ENCODE measurements around the gene VSIG10L. TPM values are rescaled to one million over a fixed set of nuclear protein-coding genes. Genes with fewer than 3 reads are reported as not detected.

VSIG10L gene
- total RNA-seq, 2 experiments from 2014 or later: 0.11 to 0.14 TPM

DNA sequence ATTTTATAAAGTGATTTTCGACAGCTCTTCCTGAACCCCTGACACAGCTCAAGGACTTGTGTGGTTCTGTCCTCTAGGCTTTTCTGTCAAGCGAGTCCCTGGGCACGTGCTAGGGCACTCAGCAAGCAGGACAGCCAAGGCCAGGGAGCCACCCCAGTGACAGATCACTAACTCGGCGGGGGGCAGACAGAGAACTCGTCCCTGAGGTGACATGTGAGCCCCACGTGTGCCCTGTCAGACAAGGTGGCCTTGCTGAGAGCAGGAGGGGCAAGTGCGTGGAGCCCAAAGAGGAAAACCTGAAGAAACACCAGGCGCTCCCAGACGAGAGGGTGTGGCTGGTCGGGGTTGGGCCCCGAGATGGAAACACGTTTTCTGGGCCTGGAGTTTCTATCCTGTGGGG lies 19.3 kb upstream of the VSIG10L start:
- H3K4me1 Mint-ChIP-seq (ENCODE audit: low read depth): peaks cover 43% of the 10 kb centered on the region
- no peak for ATAC-seq (ENCODE audit: poor library complexity)
- TF ChIP-seq, protein P1, sequence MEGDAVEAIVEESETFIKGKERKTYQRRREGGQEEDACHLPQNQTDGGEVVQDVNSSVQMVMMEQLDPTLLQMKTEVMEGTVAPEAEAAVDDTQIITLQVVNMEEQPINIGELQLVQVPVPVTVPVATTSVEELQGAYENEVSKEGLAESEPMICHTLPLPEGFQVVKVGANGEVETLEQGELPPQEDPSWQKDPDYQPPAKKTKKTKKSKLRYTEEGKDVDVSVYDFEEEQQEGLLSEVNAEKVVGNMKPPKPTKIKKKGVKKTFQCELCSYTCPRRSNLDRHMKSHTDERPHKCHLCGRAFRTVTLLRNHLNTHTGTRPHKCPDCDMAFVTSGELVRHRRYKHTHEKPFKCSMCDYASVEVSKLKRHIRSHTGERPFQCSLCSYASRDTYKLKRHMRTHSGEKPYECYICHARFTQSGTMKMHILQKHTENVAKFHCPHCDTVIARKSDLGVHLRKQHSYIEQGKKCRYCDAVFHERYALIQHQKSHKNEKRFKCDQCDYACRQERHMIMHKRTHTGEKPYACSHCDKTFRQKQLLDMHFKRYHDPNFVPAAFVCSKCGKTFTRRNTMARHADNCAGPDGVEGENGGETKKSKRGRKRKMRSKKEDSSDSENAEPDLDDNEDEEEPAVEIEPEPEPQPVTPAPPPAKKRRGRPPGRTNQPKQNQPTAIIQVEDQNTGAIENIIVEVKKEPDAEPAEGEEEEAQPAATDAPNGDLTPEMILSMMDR (IDR thresholded peaks at IDR 0.05): no peak
- Histone ChIP-seq H3K4me1 (ENCODE audit: insufficient read depth, low read length) (peaks cover 36% of the 10 kb centered on the region), H3K27ac (ENCODE audit: low read depth in 1 of 2, low read length in 2 of 2) (no peak overlapping the region), H3K4me3 (ENCODE audit: low read length) (no peak overlapping the region), H3K27me3 (ENCODE audit: control insufficient read depth in 1 of 2, insufficient read depth in 2 of 2, low read length in 2 of 2) (no peaks in the 10 kb centered on the region), H3K36me3 (ENCODE audit: insufficient read depth, low read length) (no peaks in the 10 kb centered on the region), H3K9me3 (ENCODE audit: control insufficient read depth in 1 of 2, insufficient read depth in 1 of 2, low read length in 2 of 2) (no peaks in the 10 kb centered on the region)
- peaks cover 4% of the 10 kb centered on the region for H3K36me3 Mint-ChIP-seq (ENCODE audit: low read depth)
- CTCF ChIA-PET: no interaction called here
- no peak overlapping the region for H3K27ac Mint-ChIP-seq
- no peaks in the 10 kb centered on the region for H3K27me3 Mint-ChIP-seq
- no peak for DNase-seq
- POLR2A ChIA-PET: no interaction called here
- H3K9me3 Mint-ChIP-seq: no peaks in the 10 kb centered on the region
- H3K4me3 Mint-ChIP-seq: no peak overlapping the region
- intact Hi-C loops (cut with DNase I, micrococcal nuclease): loop anchor here in 1 of 2 experiments (10.0 kb wide), 1 partner anchor 234 kb away; no protein-coding TSS in a partner anchor

DNA sequence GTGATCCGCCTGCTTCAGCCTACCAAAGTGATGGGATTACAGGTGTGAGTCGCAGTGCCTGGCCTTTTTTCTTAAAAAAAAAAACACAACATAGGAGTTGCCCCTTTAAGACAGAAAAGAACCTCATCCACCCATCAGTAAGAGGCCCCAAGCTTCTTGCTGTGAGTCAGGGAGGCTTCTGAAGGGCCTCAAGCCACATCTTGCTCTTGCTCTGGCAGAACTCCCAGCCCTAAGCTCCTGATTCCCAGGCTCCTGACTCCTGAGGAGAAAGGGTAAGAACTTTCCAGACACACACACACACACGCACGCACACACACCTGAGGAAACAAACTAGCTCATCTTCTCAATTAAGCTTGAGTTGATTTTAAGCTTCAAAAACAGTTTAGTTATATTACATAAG lies 17.4 kb upstream of the VSIG10L start:
- peaks cover 5% of the 10 kb centered on the region for H3K36me3 Mint-ChIP-seq (ENCODE audit: low read depth)
- Histone ChIP-seq H3K9me3 (ENCODE audit: control insufficient read depth in 1 of 2, insufficient read depth in 1 of 2, low read length in 2 of 2) (no peaks in the 10 kb centered on the region), H3K27ac (ENCODE audit: low read depth in 1 of 2, low read length in 2 of 2) (no peak overlapping the region), H3K4me3 (ENCODE audit: low read length) (no peak overlapping the region), H3K4me1 (ENCODE audit: insufficient read depth, low read length) (peaks cover 22% of the 10 kb centered on the region), H3K36me3 (ENCODE audit: insufficient read depth, low read length) (no peaks in the 10 kb centered on the region), H3K27me3 (ENCODE audit: control insufficient read depth in 1 of 2, insufficient read depth in 2 of 2, low read length in 2 of 2) (no peaks in the 10 kb centered on the region)
- peaks cover 45% of the 10 kb centered on the region for H3K4me1 Mint-ChIP-seq (ENCODE audit: low read depth)
- DNase-seq (no peak), ATAC-seq (ENCODE audit: poor library complexity) (no peak)
- TF ChIP-seq, protein P1 (IDR thresholded peaks at IDR 0.05): no peak
- POLR2A ChIA-PET: no interaction called here
- intact Hi-C loops (cut with DNase I, micrococcal nuclease): no loop called here
- H3K9me3 Mint-ChIP-seq: no peaks in the 10 kb centered on the region
- CTCF ChIA-PET: interaction anchor here (1.3 kb wide), 1 partner anchor 35 kb away, joined by 3 read pairs; no protein-coding TSS in a partner anchor
- H3K4me3 Mint-ChIP-seq: no peak overlapping the region
- H3K27me3 Mint-ChIP-seq: no peaks in the 10 kb centered on the region
- H3K27ac Mint-ChIP-seq: no peak overlapping the region

DNA sequence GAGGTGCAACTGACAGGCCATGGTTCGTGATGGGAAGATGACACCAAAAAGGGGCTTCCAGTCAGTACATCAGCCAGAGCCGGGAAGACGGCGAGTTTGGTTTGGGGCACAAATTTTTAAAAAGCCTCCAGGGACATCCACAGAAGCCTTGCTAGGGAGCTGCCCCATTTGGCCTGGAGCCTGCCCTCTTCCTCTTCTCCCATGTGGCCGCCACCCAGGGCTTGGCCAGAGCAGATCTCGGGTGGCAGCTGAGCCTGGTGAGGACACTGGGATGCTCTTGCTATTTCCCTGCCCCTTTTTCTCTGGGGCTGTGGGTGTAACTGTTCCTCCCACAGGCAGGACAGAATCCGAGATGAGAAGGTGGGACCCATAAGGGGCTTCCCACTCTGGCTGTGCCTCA lies 16.0 kb upstream of the VSIG10L start:
- no peaks in the 10 kb centered on the region for H3K27me3 Mint-ChIP-seq
- H3K4me1 Mint-ChIP-seq (ENCODE audit: low read depth): peaks cover 36% of the 10 kb centered on the region
- Histone ChIP-seq H3K4me1 (ENCODE audit: insufficient read depth, low read length) (peaks cover 17% of the 10 kb centered on the region), H3K9me3 (ENCODE audit: control insufficient read depth in 1 of 2, insufficient read depth in 1 of 2, low read length in 2 of 2) (no peaks in the 10 kb centered on the region), H3K36me3 (ENCODE audit: insufficient read depth, low read length) (no peaks in the 10 kb centered on the region), H3K4me3 (ENCODE audit: low read length) (no peak overlapping the region), H3K27me3 (ENCODE audit: control insufficient read depth in 1 of 2, insufficient read depth in 2 of 2, low read length in 2 of 2) (no peaks in the 10 kb centered on the region), H3K27ac (ENCODE audit: low read depth in 1 of 2, low read length in 2 of 2) (no peak overlapping the region)
- ATAC-seq (ENCODE audit: poor library complexity) (no peak), DNase-seq (no peak)
- intact Hi-C loops (cut with DNase I, micrococcal nuclease): no loop called here
- CTCF ChIA-PET: no interaction called here
- H3K27ac Mint-ChIP-seq: no peak overlapping the region
- H3K9me3 Mint-ChIP-seq: no peaks in the 10 kb centered on the region
- POLR2A ChIA-PET: no interaction called here
- TF ChIP-seq, protein P1 (IDR thresholded peaks at IDR 0.05): no peak
- peaks cover 5% of the 10 kb centered on the region for H3K36me3 Mint-ChIP-seq (ENCODE audit: low read depth)
- no peak overlapping the region for H3K4me3 Mint-ChIP-seq

Measured in CD4-positive, alpha-beta T cell (primary cell).